Uterus (tissue), 4 donors: ENCODE results near the gene CCR2. TPM values are rescaled to one million over a fixed set of nuclear protein-coding genes. Genes with fewer than 3 reads are reported as not detected.
"Not testable (repeated sequence)": the region's sequence is repeated elsewhere in the genome, so short reads cannot be mapped to it uniquely, and the experiment has no call there.

Experiments
- DNase-seq, 2 donors: peaks; one replicate each; pipeline ENCODE4 v3.0.0-alpha.2; 2019 to 2020
- H3K27ac ChIP-seq, 2 donors: fragments of 200-600 bp; sonication (generic); 1 replicate in 1 of 2; 2 replicates in 1 of 2; pipeline ENCODE4 v1.5.1; 2016 to 2018
- H3K27me3 ChIP-seq, 2 donors: fragments of 200-600 bp; sonication (generic); one replicate each; pipeline ENCODE4 v1.5.1; 2018 to 2019; ENCODE audit warnings: control low read depth in 1 of 2
- H3K36me3 ChIP-seq, 2 donors: fragments of 200-600 bp; sonication (generic); one replicate each; pipeline ENCODE4 v1.5.1; 2019; ENCODE audit warnings: control low read depth in 1 of 2
- H3K4me1 ChIP-seq, 2 donors: fragments of 200-600 bp; sonication (generic); one replicate each; pipeline ENCODE4 v1.5.1; 2018 to 2019; ENCODE audit warnings: control low read depth in 1 of 2
- H3K4me3 ChIP-seq, 2 donors: fragments of 200-600 bp; sonication (generic); 1 replicate in 1 of 2; 2 replicates in 1 of 2; pipeline ENCODE4 v1.5.1; 2018 to 2019; ENCODE audit warnings: mild to moderate bottlenecking in 1 of 2
- H3K9me3 ChIP-seq, 2 donors: fragments of 200-600 bp; sonication (generic); one replicate each; pipeline ENCODE4 v1.5.1; 2019; ENCODE audit warnings: control low read depth in 1 of 2
- CTCF ChIP-seq, 4 experiments: fragments of 200-600 bp in 2 of 4; fragments of 450-650 bp in 2 of 4; sonication (generic) in 2 of 4; IDR thresholded peaks; one replicate each; pipeline ENCODE4 v1.5.1; 2016 to 2019; ENCODE audit warnings: antibody characterized with exemption in 4 of 4, mild to moderate bottlenecking in 2 of 4, moderate library complexity in 1 of 4
- POLR2A ChIP-seq, 2 donors: fragments of 450-650 bp; IDR thresholded peaks; one replicate each; pipeline ENCODE4 v1.6.1; 2016; ENCODE audit warnings: antibody characterized with exemption in 2 of 2, mild to moderate bottlenecking in 1 of 2, moderate library complexity in 1 of 2
- intact Hi-C: fragments of 100-400 bp; cut with DNase I; formaldehyde crosslinking; loops from one replicate; pipeline ENCODE4 v1.15.1; 2023; ENCODE audit warnings: low total_unique reads
- total RNA-seq, 4 donors: library from RNA; depleted of rRNA in 3 of 4; stranded (reverse); fragments of >200 nt in 3 of 4; gene quantifications; one replicate each; pipeline versions ENCODE4 v1.1.0 to v1.2.4, GENCODE V29; 2014 to 2023
- donor health status: DM: yes; HTN: yes; CAD: no.

CCR2 gene
- total RNA-seq, 4 donors from 2014 or later: 2.7 to 7.1 (median 3.7) TPM; not detected in 1

GRCh38 chr3:46383211-46383950 lies 29.5 kb downstream of the CCR2 start:
- intact Hi-C loops: no loop called here
- Histone ChIP-seq H3K4me3 (no peak overlapping the region), H3K36me3 (no peaks in the 10 kb centered on the region), H3K9me3 (no peaks in the 10 kb centered on the region), H3K27ac (no peak overlapping the region), H3K27me3 (no peaks in the 10 kb centered on the region), H3K4me1 (no peaks in the 10 kb centered on the region)
- DNase-seq: no peak
- TF ChIP-seq POLR2A (IDR thresholded peaks at IDR 0.05) (no peak), CTCF (IDR thresholded peaks at IDR 0.05) (no peak)

- Histone ChIP-seq H3K27ac (no peak overlapping the region), H3K27me3 (no peaks in the 10 kb centered on the region), H3K4me1 (no peaks in the 10 kb centered on the region), H3K4me3 (no peak overlapping the region), H3K9me3 (no peaks in the 10 kb centered on the region), H3K36me3 (no peaks in the 10 kb centered on the region)
- intact Hi-C loops: no loop called here
- TF ChIP-seq CTCF (IDR thresholded peaks at IDR 0.05) (no peak), POLR2A (IDR thresholded peaks at IDR 0.05) (no peak)
- DNase-seq: no peak
These were observed 30.0 kb downstream of the CCR2 start for GRCh38 chr3:46383951-46384330.

GRCh38 chr3:46386205-46386604 lies 32.3 kb downstream of the CCR2 start:
- Histone ChIP-seq H3K4me3 (no peak overlapping the region), H3K27me3 (no peaks in the 10 kb centered on the region), H3K27ac (no peak overlapping the region), H3K9me3 (no peaks in the 10 kb centered on the region), H3K36me3 (no peaks in the 10 kb centered on the region), H3K4me1 (no peaks in the 10 kb centered on the region)
- intact Hi-C loops: no loop called here
- DNase-seq: no peak
- TF ChIP-seq POLR2A (IDR thresholded peaks at IDR 0.05) (no peak), CTCF (IDR thresholded peaks at IDR 0.05) (no peak)

- H3K9me3 ChIP-seq, H3K4me3 ChIP-seq, DNase-seq, H3K4me1 ChIP-seq, H3K27me3 ChIP-seq, intact Hi-C loops, H3K36me3 ChIP-seq, H3K27ac ChIP-seq: not testable (repeated sequence)
These were observed 34.9 kb downstream of the CCR2 start for GRCh38 chr3:46388847-46389246.

GRCh38 chr3:46389306-46389705 lies 35.4 kb downstream of the CCR2 start:
- H3K27me3 ChIP-seq: no peaks in the 10 kb centered on the region
- no peaks in the 10 kb centered on the region for H3K4me1 ChIP-seq
- intact Hi-C loops: no loop called here

GRCh38 chr3:46391526-46391925 lies 37.6 kb downstream of the CCR2 start:
- DNase-seq, H3K4me1 ChIP-seq, H3K27me3 ChIP-seq, H3K36me3 ChIP-seq, H3K27ac ChIP-seq, H3K9me3 ChIP-seq, H3K4me3 ChIP-seq, intact Hi-C loops: not testable (repeated sequence)

More at GRCh38 chr3:46389306-46389705, 35.4 kb downstream of the CCR2 start:
- H3K4me3 ChIP-seq: no peak overlapping the region
- DNase-seq: no peak
- TF ChIP-seq POLR2A (IDR thresholded peaks at IDR 0.05): no peak
- TF ChIP-seq CTCF (IDR thresholded peaks at IDR 0.05): no peak
- no peaks in the 10 kb centered on the region for H3K36me3 ChIP-seq
- H3K9me3 ChIP-seq: no peaks in the 10 kb centered on the region
- H3K27ac ChIP-seq: no peak overlapping the region
